H1 (cell line): Measurements from ENCODE around the gene PNMA6A. TPM values are rescaled to one million over a fixed set of nuclear protein-coding genes. Genes with fewer than 3 reads are reported as not detected.
"Not testable (repeated sequence)": the region's sequence is repeated elsewhere in the genome, so short reads cannot be mapped to it uniquely, and the experiment has no call there.

Source experiments
- CTCF ChIA-PET: fragments of 300-600 bp; sonication (Branson Sonifier 250); formaldehyde crosslinking; loops from one replicate; lab custom pipeline; 2021; ENCODE audit not compliant: partially characterized antibody; lab: Charles Lee
- POLR2A ChIA-PET: fragments of 300-600 bp; sonication (Branson Sonifier 250); formaldehyde crosslinking; loops from one replicate; lab custom pipeline; 2021; ENCODE audit warnings: inconsistent platforms; ENCODE audit not compliant: partially characterized antibody; lab: Charles Lee
- DNase-seq, 2 experiments: peaks; one replicate each; pipeline versions ENCODE4 v3.0.0 to v3.0.0-alpha.2; 2010 to 2022; ENCODE audit warnings: low spot score in 2 of 2, low read depth in 1 of 2, mixed read lengths in 1 of 2
- FAIRE-seq: peaks from 2 replicates; lab custom pipeline; 2011; peaks lifted over from hg19 to GRCh38; lab: Jason Lieb, UNC
- H2AFZ ChIP-seq: 2 replicates; pipeline ENCODE4 v1.8.1; 2012; ENCODE audit warnings: low read length, inconsistent platforms
- H2AK5ac ChIP-seq: 2 replicates; pipeline ENCODE4 v1.6.1; 2013; ENCODE audit warnings: low read depth, low read length
- H2BK120ac ChIP-seq: replicated peaks from 2 replicates; pipeline ENCODE3; 2013; ENCODE audit warnings: low read depth, low read length, inconsistent platforms
- H2BK12ac ChIP-seq: 2 replicates; pipeline ENCODE4 v1.6.1; 2013; ENCODE audit warnings: low read depth, low read length
- H2BK15ac ChIP-seq: 2 replicates; pipeline ENCODE4 v1.6.1; 2013; ENCODE audit warnings: low read length
- H2BK20ac ChIP-seq: 2 replicates; pipeline ENCODE4 v1.6.1; 2013; ENCODE audit warnings: low read length
- H2BK5ac ChIP-seq: 2 replicates; pipeline ENCODE4 v1.6.1; 2013; ENCODE audit warnings: low read depth, low read length
- H3K14ac ChIP-seq: 2 replicates; pipeline ENCODE4 v1.6.1; 2013; ENCODE audit warnings: inconsistent platforms; ENCODE audit not compliant: insufficient read length
- H3K18ac ChIP-seq: 2 replicates; pipeline ENCODE4 v1.6.1; 2013; ENCODE audit warnings: low read length; ENCODE audit errors: extremely low read depth
- H3K23ac ChIP-seq: 2 replicates; pipeline ENCODE4 v1.6.1; 2013; ENCODE audit warnings: inconsistent platforms; ENCODE audit not compliant: insufficient read length
- H3K23me2 ChIP-seq: 2 replicates; pipeline ENCODE4 v1.6.1; 2013; ENCODE audit warnings: low read depth, low read length
- H3K27ac ChIP-seq: 2 replicates; pipeline ENCODE4 v1.6.1; 2011; ENCODE audit warnings: low read depth, low read length, inconsistent platforms
- H3K27me3 ChIP-seq, 4 experiments: replicated peaks in 1 of 4; 1 replicate in 1 of 4; 2 replicates in 3 of 4; pipeline versions ENCODE4 v1.6.1 to v1.8.1; 2011 to 2013; ENCODE audit warnings: low read length in 3 of 4, mild to moderate bottlenecking in 3 of 4, inconsistent platforms in 2 of 4, mixed read lengths in 2 of 4, moderate library complexity in 1 of 4; ENCODE audit not compliant: control insufficient read depth in 3 of 4, insufficient read depth in 3 of 4; ENCODE audit errors: extremely low read depth in 1 of 4
- H3K36me3 ChIP-seq, 4 experiments: 2 replicates each; pipeline versions ENCODE4 v1.6.1 to v1.8.1; 2011 to 2013; ENCODE audit warnings: mild to moderate bottlenecking in 4 of 4, low read length in 3 of 4, moderate library complexity in 2 of 4, control low read depth in 1 of 4, inconsistent platforms in 1 of 4; ENCODE audit not compliant: insufficient read depth in 4 of 4, control insufficient read depth in 2 of 4
- H3K4ac ChIP-seq: replicated peaks from 2 replicates; pipeline ENCODE3; 2013; ENCODE audit warnings: low read length, low read depth, mixed read lengths, inconsistent platforms; ENCODE audit not compliant: insufficient read length
- H3K4me1 ChIP-seq, 4 experiments: replicated peaks in 1 of 4; 1 replicate in 1 of 4; 2 replicates in 3 of 4; pipeline versions ENCODE4 v1.6.1 to v1.8.1; 2011 to 2013; ENCODE audit warnings: low read length in 3 of 4, inconsistent platforms in 2 of 4, mixed read lengths in 1 of 4; ENCODE audit not compliant: insufficient read depth in 4 of 4, control insufficient read depth in 3 of 4
- H3K4me2 ChIP-seq, 2 experiments: 2 replicates each; pipeline versions ENCODE4 v1.6.1 to v1.8.1; 2011 to 2013; ENCODE audit warnings: low read depth in 2 of 2, low read length in 2 of 2, control low read depth in 1 of 2, inconsistent platforms in 1 of 2, mild to moderate bottlenecking in 1 of 2; ENCODE audit not compliant: insufficient read depth in 1 of 2
- H3K4me3 ChIP-seq, 4 experiments: fragments of 200-600, 300-600 bp in 1 of 4; sonication (generic), shearing (Covaris generic), sonication (Bioruptor Twin) in 1 of 4; 2 replicates each; pipeline versions ENCODE4 v1.5.1 to v1.8.1; 2011 to 2016; ENCODE audit warnings: low read length in 4 of 4, low read depth in 3 of 4, control low read depth in 2 of 4, inconsistent platforms in 2 of 4, mild to moderate bottlenecking in 2 of 4, mixed read lengths in 1 of 4, moderate library complexity in 1 of 4; ENCODE audit not compliant: insufficient read depth in 2 of 4; ENCODE audit errors: extremely low read depth in 1 of 4
- H3K56ac ChIP-seq: replicated peaks from 2 replicates; pipeline ENCODE3; 2013; ENCODE audit warnings: low read depth, mild to moderate bottlenecking, mixed read lengths, low read length, inconsistent platforms; ENCODE audit not compliant: insufficient read length
- H3K79me1 ChIP-seq: 2 replicates; pipeline ENCODE4 v1.6.1; 2013; ENCODE audit warnings: low read depth, low read length, control low read depth
- H3K79me2 ChIP-seq, 2 experiments: 2 replicates each; pipeline versions ENCODE4 v1.6.1 to v1.8.1; 2012 to 2013; ENCODE audit warnings: low read length in 2 of 2, mild to moderate bottlenecking in 2 of 2, inconsistent platforms in 1 of 2; ENCODE audit not compliant: insufficient read depth in 2 of 2, control insufficient read depth in 1 of 2
- H3K9ac ChIP-seq, 4 experiments: replicated peaks in 1 of 4; 1 replicate in 1 of 4; 2 replicates in 3 of 4; pipeline versions ENCODE4 v1.6.1 to v1.8.1; 2011 to 2013; ENCODE audit warnings: low read depth in 3 of 4, low read length in 3 of 4, control low read depth in 2 of 4, mild to moderate bottlenecking in 2 of 4, moderate library complexity in 2 of 4, inconsistent platforms in 1 of 4; ENCODE audit errors: extremely low read depth in 1 of 4
- H3K9me3 ChIP-seq, 2 experiments: 2 replicates each; pipeline versions ENCODE4 v1.6.1 to v1.8.1; 2012 to 2013; ENCODE audit warnings: mild to moderate bottlenecking in 2 of 2, moderate library complexity in 2 of 2, control low read depth in 1 of 2, inconsistent platforms in 1 of 2, low read depth in 1 of 2, low read length in 1 of 2, mixed read lengths in 1 of 2; ENCODE audit not compliant: insufficient read depth in 2 of 2
- H4K20me1 ChIP-seq, 2 experiments: replicated peaks in 1 of 2; 2 replicates each; pipeline versions ENCODE3 to v1.8.1; 2011 to 2013; ENCODE audit warnings: inconsistent platforms in 2 of 2, low read length in 2 of 2, mild to moderate bottlenecking in 1 of 2; ENCODE audit not compliant: insufficient read depth in 2 of 2, control insufficient read depth in 1 of 2
- H4K5ac ChIP-seq: 2 replicates; pipeline ENCODE4 v1.6.1; 2013; ENCODE audit warnings: low read length, low read depth, mixed read lengths, inconsistent platforms; ENCODE audit not compliant: insufficient read length
- H4K8ac ChIP-seq: 2 replicates; pipeline ENCODE4 v1.8.0; 2013; ENCODE audit warnings: mild to moderate bottlenecking, moderate library complexity, low read length, inconsistent platforms; ENCODE audit not compliant: insufficient read depth; ENCODE audit errors: extremely low read depth
- H4K91ac ChIP-seq: replicated peaks from 2 replicates; pipeline ENCODE3; 2013; ENCODE audit warnings: low read length, mixed read lengths, inconsistent platforms; ENCODE audit not compliant: insufficient read length
- WGBS, 2 experiments: shearing (Covaris generic) in 1 of 2; methylation state at CpG; one replicate each; pipeline versions ENCODE4 v1.1.6 to v1.1.7; 2013 to 2015; ENCODE audit warnings: low lambda C conversion rate in 2 of 2, mixed read lengths in 2 of 2, inconsistent platforms in 1 of 2, low coverage in 1 of 2, missing lambda C conversion rate in 1 of 2; ENCODE audit not compliant: insufficient replicate concordance in 2 of 2, insufficient coverage in 1 of 2, insufficient read length in 1 of 2; ENCODE audit errors: extremely low coverage in 1 of 2, missing lambda C conversion rate in 1 of 2; 5-methylcytosine and 5-hydroxymethylcytosine counted together
- polyA plus RNA-seq, 7 experiments: library from polyadenylated mRNA; depleted of rRNA in 3 of 7; stranded (reverse) in 5 of 7; unstranded in 2 of 7; fragments of >200 nt in 5 of 7; fragments of 200-250 nt in 2 of 7; gene quantifications; 1 replicate in 5 of 7; 2 replicates in 1 of 7; 4 replicates in 1 of 7; pipeline versions ENCODE4 v1.2.1 to v1.2.3, GENCODE V29; 2011 to 2013; ENCODE audit warnings: missing spikeins in 2 of 7, mixed read lengths in 2 of 7
- total RNA-seq: library from RNA; stranded (reverse); fragmentation: NEBNext Ultra II Directional; extraction: Animal tissue kit (Norgen Biotek cat#: 25700); gene quantifications from 2 replicates; pipeline ENCODE4 v1.2.1, GENCODE V29; 2021

The PNMA6A gene
- total and polyA plus RNA-seq, 2 of the 8 experiments (the other 6 are each of a cell fraction or from before 2014, with no cell fraction given): 2.2 to 5.7 TPM

- not testable (repeated sequence) for H3K27me3 ChIP-seq, H4K91ac ChIP-seq, H4K20me1 ChIP-seq
These were observed 32.7 kb downstream of the PNMA6A start for GRCh38 chrX:153104959-153105358.

GRCh38 chrX:153106092-153106801, 34.0 kb downstream of the PNMA6A start:
- H3K9me3 ChIP-seq, POLR2A ChIA-PET, H3K18ac ChIP-seq, H4K20me1 ChIP-seq, CTCF ChIA-PET, H3K23ac ChIP-seq, H4K91ac ChIP-seq, H2AFZ ChIP-seq, H3K4me1 ChIP-seq, H2BK12ac ChIP-seq, H3K9ac ChIP-seq, H3K27ac ChIP-seq, H3K36me3 ChIP-seq, H3K4ac ChIP-seq, H3K4me2 ChIP-seq, H2BK15ac ChIP-seq, H2BK5ac ChIP-seq, H4K5ac ChIP-seq, H2BK120ac ChIP-seq, H3K4me3 ChIP-seq, H3K27me3 ChIP-seq, H2BK20ac ChIP-seq, H3K79me2 ChIP-seq, H3K14ac ChIP-seq, H2AK5ac ChIP-seq, H3K79me1 ChIP-seq, DNase-seq, H3K23me2 ChIP-seq, H3K56ac ChIP-seq, H4K8ac ChIP-seq: not testable (repeated sequence)
- WGBS, 2 experiments: no CpG with 5 or more reads among the region's 12 CpGs
- FAIRE-seq: peak; percentile 28

More at GRCh38 chrX:153104959-153105358, 32.7 kb downstream of the PNMA6A start:
- CTCF ChIA-PET, H3K4ac ChIP-seq, H3K4me2 ChIP-seq, H3K9me3 ChIP-seq, FAIRE-seq, H3K79me1 ChIP-seq, H3K14ac ChIP-seq, H2BK5ac ChIP-seq, DNase-seq, H3K4me1 ChIP-seq, H3K36me3 ChIP-seq, H2BK12ac ChIP-seq, H3K79me2 ChIP-seq, H2BK20ac ChIP-seq, H4K5ac ChIP-seq, H3K23ac ChIP-seq, POLR2A ChIA-PET, H3K23me2 ChIP-seq, H2AFZ ChIP-seq, H4K8ac ChIP-seq, H2BK120ac ChIP-seq, H3K27ac ChIP-seq, H2BK15ac ChIP-seq, H3K18ac ChIP-seq, H3K4me3 ChIP-seq, H3K9ac ChIP-seq, H2AK5ac ChIP-seq, H3K56ac ChIP-seq: not testable (repeated sequence)
- 90% methylated on average over 1 of the region's 1 CpG; no CpG with 5 or more reads in 1 of the 2 experiments for WGBS, 2 experiments
